GM19099 (cell line): ENCODE results near the gene NYAP2.

Experiments used
- POLR2A ChIP-seq: IDR thresholded peaks from 3 replicates; pipeline ENCODE4 v1.6.1; 2011; ENCODE audit warnings: low read depth; ENCODE audit not compliant: insufficient read length; ENCODE audit errors: extremely low read depth

The NYAP2 gene

GRCh38 chr2:225660262-225661131 lies 261.0 kb downstream of the NYAP2 start:
- TF ChIP-seq POLR2A = no peak

- no peak for TF ChIP-seq POLR2A
These were observed 262.6 kb downstream of the NYAP2 start for GRCh38 chr2:225662101-225662500.

- TF ChIP-seq POLR2A = no peak
These were observed 267.9 kb downstream of the NYAP2 start for GRCh38 chr2:225667445-225667844.

GRCh38 chr2:225668606-225669266 lies 269.2 kb downstream of the NYAP2 start:
- TF ChIP-seq POLR2A = no peak

GRCh38 chr2:225670111-225670974 lies 270.8 kb downstream of the NYAP2 start:
- TF ChIP-seq POLR2A = no peak

- TF ChIP-seq POLR2A = no peak
These were observed 279.3 kb downstream of the NYAP2 start for GRCh38 chr2:225678792-225679191.

- no peak for TF ChIP-seq POLR2A
These were observed 283.7 kb downstream of the NYAP2 start for GRCh38 chr2:225683258-225683657.

- TF ChIP-seq POLR2A = no peak
These were observed 290.6 kb downstream of the NYAP2 start for GRCh38 chr2:225690153-225690552.

GRCh38 chr2:225691711-225692110 lies 292.2 kb downstream of the NYAP2 start:
- TF ChIP-seq POLR2A = no peak

- no peak for TF ChIP-seq POLR2A
These were observed 293.7 kb downstream of the NYAP2 start for GRCh38 chr2:225693259-225693658.

GRCh38 chr2:225694664-225695063 lies 295.2 kb downstream of the NYAP2 start:
- TF ChIP-seq POLR2A = no peak

GRCh38 chr2:225697936-225698335 lies 298.4 kb downstream of the NYAP2 start:
- TF ChIP-seq POLR2A = no peak
